ENCODE data around the gene LIME1.

DNA sequence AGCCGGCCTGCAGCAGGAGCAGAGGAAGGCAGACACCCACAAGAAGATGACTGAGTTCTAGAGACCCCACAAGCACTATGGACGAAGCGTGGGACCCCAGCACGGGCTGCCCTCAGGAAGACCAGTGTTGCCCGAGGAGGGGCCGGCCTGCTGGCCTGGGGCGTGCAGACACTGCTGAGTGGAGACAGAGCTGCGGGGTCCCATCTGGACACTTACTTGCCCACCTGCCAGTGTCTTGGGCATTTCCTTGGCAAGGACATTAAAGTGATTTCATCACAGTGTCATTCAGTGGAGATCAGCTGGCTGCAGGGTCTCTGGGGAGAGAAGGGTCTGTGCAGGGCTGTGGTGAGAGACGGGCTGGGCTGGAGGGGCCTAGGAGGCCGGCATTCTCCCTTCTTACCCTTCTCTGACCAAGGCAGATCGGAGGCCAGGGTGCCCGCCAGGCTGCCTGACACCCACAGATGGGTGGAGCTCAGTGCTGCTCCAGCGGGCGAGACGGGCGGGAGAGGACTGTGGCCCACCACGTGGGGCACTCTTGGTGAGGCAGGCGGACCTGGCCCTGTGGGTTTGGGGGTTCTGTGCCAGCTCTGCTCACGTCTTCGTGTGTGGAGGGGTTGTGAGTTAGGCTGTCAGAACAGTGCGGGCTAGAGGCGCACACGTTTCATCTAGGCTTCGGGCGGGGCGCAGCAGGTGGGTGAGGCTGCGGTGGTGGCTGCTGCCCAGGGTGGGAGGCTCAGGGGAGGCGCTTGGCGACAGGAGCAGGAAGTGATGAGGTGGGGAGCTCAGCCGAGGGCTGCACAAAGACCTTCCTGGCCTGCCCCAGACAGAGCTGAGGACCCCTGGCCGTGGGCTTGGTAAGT, at the start of gene LIME1:
- TF ChIP-seq, protein P1, sequence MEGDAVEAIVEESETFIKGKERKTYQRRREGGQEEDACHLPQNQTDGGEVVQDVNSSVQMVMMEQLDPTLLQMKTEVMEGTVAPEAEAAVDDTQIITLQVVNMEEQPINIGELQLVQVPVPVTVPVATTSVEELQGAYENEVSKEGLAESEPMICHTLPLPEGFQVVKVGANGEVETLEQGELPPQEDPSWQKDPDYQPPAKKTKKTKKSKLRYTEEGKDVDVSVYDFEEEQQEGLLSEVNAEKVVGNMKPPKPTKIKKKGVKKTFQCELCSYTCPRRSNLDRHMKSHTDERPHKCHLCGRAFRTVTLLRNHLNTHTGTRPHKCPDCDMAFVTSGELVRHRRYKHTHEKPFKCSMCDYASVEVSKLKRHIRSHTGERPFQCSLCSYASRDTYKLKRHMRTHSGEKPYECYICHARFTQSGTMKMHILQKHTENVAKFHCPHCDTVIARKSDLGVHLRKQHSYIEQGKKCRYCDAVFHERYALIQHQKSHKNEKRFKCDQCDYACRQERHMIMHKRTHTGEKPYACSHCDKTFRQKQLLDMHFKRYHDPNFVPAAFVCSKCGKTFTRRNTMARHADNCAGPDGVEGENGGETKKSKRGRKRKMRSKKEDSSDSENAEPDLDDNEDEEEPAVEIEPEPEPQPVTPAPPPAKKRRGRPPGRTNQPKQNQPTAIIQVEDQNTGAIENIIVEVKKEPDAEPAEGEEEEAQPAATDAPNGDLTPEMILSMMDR (IDR thresholded peaks at IDR 0.05), result no peak
- TF ChIP-seq NPAS2 (CRISPR knock-in tag; IDR thresholded peaks at IDR 0.05; ENCODE audit: borderline replicate concordance) (no peak), KDM1A (IDR thresholded peaks at IDR 0.05; ENCODE audit: low read depth) (no peak), EP300 (IDR thresholded peaks at IDR 0.05) (no peak), ESRRA (IDR thresholded peaks at IDR 0.05; ENCODE audit: borderline replicate concordance, low read length) (no peak)
- TF ChIP-seq, protein P2, sequence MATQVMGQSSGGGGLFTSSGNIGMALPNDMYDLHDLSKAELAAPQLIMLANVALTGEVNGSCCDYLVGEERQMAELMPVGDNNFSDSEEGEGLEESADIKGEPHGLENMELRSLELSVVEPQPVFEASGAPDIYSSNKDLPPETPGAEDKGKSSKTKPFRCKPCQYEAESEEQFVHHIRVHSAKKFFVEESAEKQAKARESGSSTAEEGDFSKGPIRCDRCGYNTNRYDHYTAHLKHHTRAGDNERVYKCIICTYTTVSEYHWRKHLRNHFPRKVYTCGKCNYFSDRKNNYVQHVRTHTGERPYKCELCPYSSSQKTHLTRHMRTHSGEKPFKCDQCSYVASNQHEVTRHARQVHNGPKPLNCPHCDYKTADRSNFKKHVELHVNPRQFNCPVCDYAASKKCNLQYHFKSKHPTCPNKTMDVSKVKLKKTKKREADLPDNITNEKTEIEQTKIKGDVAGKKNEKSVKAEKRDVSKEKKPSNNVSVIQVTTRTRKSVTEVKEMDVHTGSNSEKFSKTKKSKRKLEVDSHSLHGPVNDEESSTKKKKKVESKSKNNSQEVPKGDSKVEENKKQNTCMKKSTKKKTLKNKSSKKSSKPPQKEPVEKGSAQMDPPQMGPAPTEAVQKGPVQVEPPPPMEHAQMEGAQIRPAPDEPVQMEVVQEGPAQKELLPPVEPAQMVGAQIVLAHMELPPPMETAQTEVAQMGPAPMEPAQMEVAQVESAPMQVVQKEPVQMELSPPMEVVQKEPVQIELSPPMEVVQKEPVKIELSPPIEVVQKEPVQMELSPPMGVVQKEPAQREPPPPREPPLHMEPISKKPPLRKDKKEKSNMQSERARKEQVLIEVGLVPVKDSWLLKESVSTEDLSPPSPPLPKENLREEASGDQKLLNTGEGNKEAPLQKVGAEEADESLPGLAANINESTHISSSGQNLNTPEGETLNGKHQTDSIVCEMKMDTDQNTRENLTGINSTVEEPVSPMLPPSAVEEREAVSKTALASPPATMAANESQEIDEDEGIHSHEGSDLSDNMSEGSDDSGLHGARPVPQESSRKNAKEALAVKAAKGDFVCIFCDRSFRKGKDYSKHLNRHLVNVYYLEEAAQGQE (IDR thresholded peaks at IDR 0.05), result no peak
- TF ChIP-seq, protein P3, sequence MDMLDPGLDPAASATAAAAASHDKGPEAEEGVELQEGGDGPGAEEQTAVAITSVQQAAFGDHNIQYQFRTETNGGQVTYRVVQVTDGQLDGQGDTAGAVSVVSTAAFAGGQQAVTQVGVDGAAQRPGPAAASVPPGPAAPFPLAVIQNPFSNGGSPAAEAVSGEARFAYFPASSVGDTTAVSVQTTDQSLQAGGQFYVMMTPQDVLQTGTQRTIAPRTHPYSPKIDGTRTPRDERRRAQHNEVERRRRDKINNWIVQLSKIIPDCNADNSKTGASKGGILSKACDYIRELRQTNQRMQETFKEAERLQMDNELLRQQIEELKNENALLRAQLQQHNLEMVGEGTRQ (IDR thresholded peaks at IDR 0.05), result no peak
